ENCODE measurements around the gene OBSCN. TPM values are rescaled to one million over a fixed set of nuclear protein-coding genes. Genes with fewer than 3 reads are reported as not detected.

The OBSCN gene
- total and polyA plus RNA-seq, 10 of the 15 experiments (the other 5 are each of a cell fraction or from before 2014, with no cell fraction given), result 0.01 to 0.36 (median 0.08) TPM; not detected in 2

GRCh38 chr1:228273720-228274451, 66.0 kb downstream of the OBSCN start:
- H3K27ac ChIP-seq (ENCODE audit: control insufficient read depth, insufficient read depth), result no peak overlapping the region
- ChIA-PET CTCF (no interaction called here), POLR2A (no interaction called here), SMC1A (ENCODE audit: uncharacterized antibody, unreplicated experiment) (no interaction called here), RAD21 (ENCODE audit: unreplicated experiment) (no interaction called here)
- in situ Hi-C loops (cut with MboI), result no loop called here
- H2AFZ ChIP-seq (ENCODE audit: control insufficient read depth, low read depth, low read length), result no peak overlapping the region
- H3K9me3 ChIP-seq (replicated peaks; ENCODE audit: control insufficient read depth, insufficient read depth, low read length), result no peaks in the 10 kb centered on the region
- H3K9ac ChIP-seq (ENCODE audit: control insufficient read depth, insufficient read depth, low read length), result no peak overlapping the region
- ATAC-seq (no peak), DNase-seq (ENCODE audit: low read depth, low spot score) (no peak), FAIRE-seq (no peak)
- WGBS (ENCODE audit: insufficient coverage, insufficient replicate concordance, low lambda C conversion rate, missing lambda C conversion rate), result 66% methylated on average over 39 of the region's 39 CpGs
- no TSS peak for BruUV-seq (replicated peaks)
- intact Hi-C loops (cut with micrococcal nuclease; ENCODE audit: unreplicated experiment), result no loop called here
- H3K4me1 ChIP-seq (ENCODE audit: control insufficient read depth, insufficient read depth, low read length), result no peaks in the 10 kb centered on the region
- TF ChIP-seq SREBF2 (IDR thresholded peaks at IDR 0.05; ENCODE audit: low read length), result no peak
- no peak for TF ChIP-seq CBFB (IDR thresholded peaks at IDR 0.05; ENCODE audit: low read depth)
- no peak for TF ChIP-seq POLR2AphosphoS5 (IDR thresholded peaks at IDR 0.05; ENCODE audit: low read length)
- TF ChIP-seq EED (IDR thresholded peaks at IDR 0.05; ENCODE audit: low read depth), result no peak
- no peak for TF ChIP-seq ATF7 (IDR thresholded peaks at IDR 0.05; ENCODE audit: low read depth)
- TF ChIP-seq ZNF384 (IDR thresholded peaks at IDR 0.05; ENCODE audit: borderline replicate concordance, low read depth, low read length), result no peak
- no peak for TF ChIP-seq SREBF1 (IDR thresholded peaks at IDR 0.05; ENCODE audit: low read length)
- TF ChIP-seq TAF1 (IDR thresholded peaks at IDR 0.05; ENCODE audit: borderline replicate concordance, low read depth, low read length), result no peak
- TF ChIP-seq MXI1 (IDR thresholded peaks at IDR 0.05; ENCODE audit: low read depth, low read length), result no peak
- TF ChIP-seq SP1 (IDR thresholded peaks at IDR 0.05; ENCODE audit: low read depth, low read length), result no peak
- no peak for TF ChIP-seq NKRF (conservative IDR thresholded peaks at IDR 0.05)
- no peak for TF ChIP-seq POU2F2 (IDR thresholded peaks at IDR 0.05; ENCODE audit: borderline replicate concordance, low read depth, low read length)
- TF ChIP-seq USF2 (IDR thresholded peaks at IDR 0.05; ENCODE audit: borderline replicate concordance, low read depth, low read length), result no peak
- TF ChIP-seq ZNF207 (IDR thresholded peaks at IDR 0.05; ENCODE audit: borderline replicate concordance), result no peak
- TF ChIP-seq KDM1A (IDR thresholded peaks at IDR 0.05; ENCODE audit: borderline replicate concordance), result no peak
- no peak for TF ChIP-seq MLLT1 (IDR thresholded peaks at IDR 0.05)
- TF ChIP-seq PKNOX1 (IDR thresholded peaks at IDR 0.05), result no peak
- H3K79me2 ChIP-seq (ENCODE audit: control insufficient read depth, insufficient read depth, low read length), result no peaks in the 10 kb centered on the region
- no peaks in the 10 kb centered on the region for H3K36me3 ChIP-seq (ENCODE audit: control insufficient read depth in 2 of 2, insufficient read depth in 2 of 2, low read length in 1 of 2)
- peaks cover 0 to 4% of the 10 kb centered on the region in 2 experiments; a peak in 3 of 4 replicates for H3K27me3 ChIP-seq (replicated peaks in 1 of 2; ENCODE audit: control insufficient read depth in 2 of 2, insufficient read depth in 2 of 2, low read length in 1 of 2)
- no peak overlapping the region for H3K4me2 ChIP-seq (ENCODE audit: control insufficient read depth, insufficient read depth)
- no peak overlapping the region for H3K4me3 ChIP-seq
- H4K20me1 ChIP-seq (ENCODE audit: control insufficient read depth, insufficient read depth), result no peaks in the 10 kb centered on the region
